Endothelial cell of umbilical vein (primary cell): ENCODE data around the gene RMDN2. TPM values are rescaled to one million over a fixed set of nuclear protein-coding genes. Genes with fewer than 3 reads are reported as not detected.

Experiments
- BruUV-seq: library from RNA; stranded (reverse); fragments of 400-500 nt; replicated peaks from 2 replicates; lab custom pipeline; 2021; lab: Mats Ljungman, UMichigan
- CTCF ChIA-PET: fragments of 300-600, 350-600 bp; sonication (Branson Sonifier 250); formaldehyde crosslinking; loops from one replicate; lab custom pipeline; 2021; ENCODE audit warnings: antibody characterized with exemption, inconsistent platforms; lab: Charles Lee
- POLR2A ChIA-PET: fragments of 300-600, 350-600 bp; sonication (Branson Sonifier 250); formaldehyde crosslinking; loops from one replicate; lab custom pipeline; 2021; ENCODE audit warnings: antibody characterized with exemption, inconsistent platforms; lab: Charles Lee
- DNase-seq: peaks from one replicate; pipeline ENCODE4 v3.0.0-alpha.2; 2011; ENCODE audit warnings: low read depth, low spot score
- FAIRE-seq: peaks from 2 replicates; lab custom pipeline; 2011; peaks lifted over from hg19 to GRCh38; lab: Jason Lieb, UNC
- H2AFZ ChIP-seq: 2 replicates; pipeline ENCODE4 v1.6.0; 2012; ENCODE audit warnings: low read depth, low read length, control low read depth, inconsistent platforms
- H3K27ac ChIP-seq: 2 replicates; pipeline ENCODE4 v1.5.1; 2011; ENCODE audit warnings: low read depth, mild to moderate bottlenecking, control low read depth, low read length, moderate library complexity; ENCODE audit not compliant: insufficient read depth
- H3K27me3 ChIP-seq, 2 experiments: 2 replicates each; pipeline versions ENCODE4 v1.6.0 to v1.6.1; 2011; ENCODE audit warnings: low read length in 2 of 2, mixed read lengths in 1 of 2; ENCODE audit not compliant: control insufficient read depth in 2 of 2, insufficient read depth in 2 of 2
- H3K36me3 ChIP-seq, 2 experiments: 2 replicates in 1 of 2; 3 replicates in 1 of 2; pipeline ENCODE4 v1.5.1; 2011; ENCODE audit warnings: low read length in 2 of 2, mild to moderate bottlenecking in 1 of 2, moderate library complexity in 1 of 2; ENCODE audit not compliant: control insufficient read depth in 2 of 2, insufficient read depth in 2 of 2; ENCODE audit errors: extremely low read depth in 1 of 2
- H3K4me1 ChIP-seq: 3 replicates; pipeline ENCODE4 v1.5.1; 2011; ENCODE audit warnings: mild to moderate bottlenecking, low read length; ENCODE audit not compliant: control insufficient read depth, insufficient read depth; ENCODE audit errors: extremely low read depth
- H3K4me2 ChIP-seq: 2 replicates; pipeline ENCODE4 v1.6.1; 2011; ENCODE audit warnings: low read length, control low read depth, mixed read lengths; ENCODE audit not compliant: insufficient read depth
- H3K4me3 ChIP-seq, 3 experiments: fragments of 200-600 bp in 1 of 3; sonication (generic), shearing (Covaris generic) in 1 of 3; replicated peaks in 1 of 3; 2 replicates each; pipeline ENCODE4 v1.5.1; 2011 to 2016; ENCODE audit warnings: control low read depth in 3 of 3, low read length in 3 of 3, mild to moderate bottlenecking in 2 of 3, inconsistent platforms in 1 of 3, low read depth in 1 of 3, moderate library complexity in 1 of 3; ENCODE audit not compliant: insufficient read depth in 1 of 3
- H3K79me2 ChIP-seq: 2 replicates; pipeline ENCODE4 v1.6.0; 2012; ENCODE audit warnings: low read length, inconsistent platforms; ENCODE audit not compliant: control insufficient read depth, insufficient read depth
- H3K9ac ChIP-seq: replicated peaks from 2 replicates; pipeline ENCODE3; 2011; ENCODE audit warnings: low read length, control low read depth; ENCODE audit not compliant: insufficient read depth; ENCODE audit errors: extremely low read depth
- H3K9me1 ChIP-seq: replicated peaks from 3 replicates; pipeline ENCODE4 v1.6.0; 2011; ENCODE audit warnings: mild to moderate bottlenecking, low read length; ENCODE audit not compliant: control insufficient read depth, insufficient read depth; ENCODE audit errors: extremely low read depth
- H3K9me3 ChIP-seq: replicated peaks from 2 replicates; pipeline ENCODE4 v1.5.1; 2012; ENCODE audit warnings: low read length, inconsistent platforms; ENCODE audit not compliant: control insufficient read depth, insufficient read depth
- H4K20me1 ChIP-seq: replicated peaks from 2 replicates; pipeline ENCODE3; 2011; ENCODE audit warnings: mild to moderate bottlenecking, low read length; ENCODE audit not compliant: control insufficient read depth, insufficient read depth; ENCODE audit errors: extremely low read depth
- EZH2 ChIP-seq: IDR thresholded peaks from 2 replicates; pipeline ENCODE4 v1.6.1; 2012; ENCODE audit warnings: borderline replicate concordance, low read depth, mild to moderate bottlenecking, moderate library complexity, low read length, inconsistent platforms; ENCODE audit not compliant: severe bottlenecking
- FOS ChIP-seq: IDR thresholded peaks from 2 replicates; pipeline ENCODE4 v1.6.1; 2011; ENCODE audit warnings: mild to moderate bottlenecking, low read length, moderate library complexity, borderline replicate concordance; ENCODE audit not compliant: insufficient read depth
- GATA2 ChIP-seq: IDR thresholded peaks from 2 replicates; pipeline ENCODE4 v1.7.0; 2011; ENCODE audit warnings: low read depth, mild to moderate bottlenecking, moderate library complexity, mixed read lengths, low read length; ENCODE audit not compliant: insufficient read length, insufficient read depth
- JUN ChIP-seq: IDR thresholded peaks from 2 replicates; pipeline ENCODE4 v1.6.1; 2011; ENCODE audit warnings: borderline replicate concordance, low read depth; ENCODE audit not compliant: insufficient read length, insufficient read depth
- MAX ChIP-seq: IDR thresholded peaks from 2 replicates; pipeline ENCODE4 v1.6.1; 2011; ENCODE audit not compliant: insufficient read depth, insufficient read length
- MYC ChIP-seq: IDR thresholded peaks from one replicate; pipeline ENCODE4 v1.6.1; 2011; ENCODE audit warnings: mild to moderate bottlenecking, low read depth, low read length
- POLR2A ChIP-seq: IDR thresholded peaks from 2 replicates; pipeline ENCODE4 v1.6.1; 2012; ENCODE audit warnings: low read depth, mild to moderate bottlenecking, control low read depth, low read length
- POLR2AphosphoS5 ChIP-seq: IDR thresholded peaks from 2 replicates; pipeline ENCODE4 v1.6.1; 2012; ENCODE audit warnings: low read depth, mild to moderate bottlenecking, control low read depth, low read length, moderate library complexity; ENCODE audit not compliant: insufficient read depth
- dilution Hi-C: fragments of 300-500 bp; cut with MboI; formaldehyde crosslinking; loops from one replicate; pipeline ENCODE4 v1.15.0; 2019; ENCODE audit warnings: low sequenced_read_pairs; ENCODE audit not compliant: extremely low pct_ligation_motif_present
- intact Hi-C: fragments of 100-400 bp; cut with micrococcal nuclease; formaldehyde crosslinking; loops from one replicate; pipeline ENCODE4 v1.10.0; 2022
- polyA plus RNA-seq, 4 experiments: library from polyadenylated mRNA; depleted of rRNA in 3 of 4; stranded (reverse) in 3 of 4; unstranded in 1 of 4; fragments of >200 nt; gene quantifications; 2 replicates each; pipeline versions ENCODE4 v1.2.1 to v1.2.3, GENCODE V29; 2011 to 2012; ENCODE audit warnings: missing spikeins in 1 of 4
- total RNA-seq: library from RNA; stranded (reverse); gene quantifications from 2 replicates; pipeline ENCODE4 v1.2.3, GENCODE V29; 2021
- TF ChIP-seq, protein P1 (sequence below), 2 donors: IDR thresholded peaks; 1 replicate in 1 of 2; 2 replicates in 1 of 2; pipeline ENCODE4 v1.5.1; 2011; ENCODE audit warnings: low read length in 2 of 2, mild to moderate bottlenecking in 2 of 2, moderate library complexity in 2 of 2, control low read depth in 1 of 2, inconsistent platforms in 1 of 2, low read depth in 1 of 2; ENCODE audit not compliant: insufficient read depth in 1 of 2; ENCODE audit errors: extremely low read depth in 1 of 2

RMDN2 gene
- total and polyA plus RNA-seq, 2 donors (not counting 3 experiments of a cell fraction or from before 2014, with no cell fraction given): 0.97 to 2.8 TPM

DNA sequence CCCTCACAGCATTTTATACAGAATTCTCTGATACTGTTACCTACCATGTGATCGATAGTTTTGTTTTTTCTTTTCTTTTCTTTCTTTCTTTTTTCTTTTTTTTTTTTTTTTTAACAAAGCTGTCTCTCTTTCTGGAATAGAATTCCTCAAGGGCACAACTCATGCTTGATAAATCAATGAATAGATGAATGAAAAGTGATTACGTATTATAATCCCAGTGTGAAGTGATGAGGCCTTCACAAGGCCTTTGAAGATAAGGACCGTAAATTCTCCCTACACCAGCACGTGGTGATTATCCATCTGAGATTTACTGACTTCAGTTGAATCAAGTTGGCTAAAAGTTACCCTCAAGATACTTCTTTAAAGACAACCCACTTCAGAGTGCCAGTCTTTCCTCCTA is 46.6 kb upstream of the RMDN2 start:
- POLR2A ChIA-PET: no interaction called here
- intact Hi-C loops: loop anchor here (5.0 kb wide), 5 partner anchors 206 to 596 kb away; partner anchors contain the start of genes CDC42EP3 and QPCT

More for the DNA sequence above, 46.6 kb upstream of the RMDN2 start:
- dilution Hi-C loops: no loop called here
- no TSS peak for BruUV-seq
- no peak overlapping the region for H2AFZ ChIP-seq
- no peak overlapping the region for H3K4me2 ChIP-seq
- no peaks in the 10 kb centered on the region for H3K9me1 ChIP-seq
- no peaks in the 10 kb centered on the region for H3K36me3 ChIP-seq
- H4K20me1 ChIP-seq: no peaks in the 10 kb centered on the region
- no peaks in the 10 kb centered on the region for H3K27me3 ChIP-seq
- H3K4me1 ChIP-seq: peaks cover 3% of the 10 kb centered on the region
- no peak overlapping the region for H3K27ac ChIP-seq
- H3K9me3 ChIP-seq: no peaks in the 10 kb centered on the region
- CTCF ChIA-PET: interaction anchor here (0.6 to 10.1 kb wide), 15 partner anchors 9 to 593 kb away, joined by 3 to 509 read pairs (median 13); no protein-coding TSS in a partner anchor
- H3K79me2 ChIP-seq: no peaks in the 10 kb centered on the region
- no peak for DNase-seq
- H3K4me3 ChIP-seq: no peak overlapping the region
- no peak for FAIRE-seq
- no peak for TF ChIP-seq POLR2A
- no peak for TF ChIP-seq GATA2
- TF ChIP-seq, protein P1, sequence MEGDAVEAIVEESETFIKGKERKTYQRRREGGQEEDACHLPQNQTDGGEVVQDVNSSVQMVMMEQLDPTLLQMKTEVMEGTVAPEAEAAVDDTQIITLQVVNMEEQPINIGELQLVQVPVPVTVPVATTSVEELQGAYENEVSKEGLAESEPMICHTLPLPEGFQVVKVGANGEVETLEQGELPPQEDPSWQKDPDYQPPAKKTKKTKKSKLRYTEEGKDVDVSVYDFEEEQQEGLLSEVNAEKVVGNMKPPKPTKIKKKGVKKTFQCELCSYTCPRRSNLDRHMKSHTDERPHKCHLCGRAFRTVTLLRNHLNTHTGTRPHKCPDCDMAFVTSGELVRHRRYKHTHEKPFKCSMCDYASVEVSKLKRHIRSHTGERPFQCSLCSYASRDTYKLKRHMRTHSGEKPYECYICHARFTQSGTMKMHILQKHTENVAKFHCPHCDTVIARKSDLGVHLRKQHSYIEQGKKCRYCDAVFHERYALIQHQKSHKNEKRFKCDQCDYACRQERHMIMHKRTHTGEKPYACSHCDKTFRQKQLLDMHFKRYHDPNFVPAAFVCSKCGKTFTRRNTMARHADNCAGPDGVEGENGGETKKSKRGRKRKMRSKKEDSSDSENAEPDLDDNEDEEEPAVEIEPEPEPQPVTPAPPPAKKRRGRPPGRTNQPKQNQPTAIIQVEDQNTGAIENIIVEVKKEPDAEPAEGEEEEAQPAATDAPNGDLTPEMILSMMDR (IDR thresholded peaks at IDR 0.05; ENCODE audit: extremely low read depth in 1 of 2, insufficient read depth in 1 of 2, low read depth in 1 of 2, low read length in 2 of 2): no peak
- TF ChIP-seq JUN: no peak
- TF ChIP-seq EZH2: no peak
- TF ChIP-seq MAX: no peak
- no peak for TF ChIP-seq POLR2AphosphoS5
- no peak for TF ChIP-seq FOS
- no peak for TF ChIP-seq MYC
- no peak overlapping the region for H3K9ac ChIP-seq
